Suppressor macrophage treated with lipopolysaccharide for 4 hours (primary cell): Measurements from ENCODE around the gene NAT10.

Experiments used
- DNase-seq: peaks from one replicate; pipeline ENCODE4 v3.0.0-alpha.2; 2020

The NAT10 gene

GRCh38 chr11:34191578-34191977, 86.1 kb downstream of the NAT10 start:
- no peak for DNase-seq

GRCh38 chr11:34192481-34193401, 87.3 kb downstream of the NAT10 start:
- peak; percentile 67 for DNase-seq

- DNase-seq: no peak
Observed at GRCh38 chr11:34194576-34195335, 89.3 kb downstream of the NAT10 start.
